Mammary epithelial cell (primary cell): ENCODE data around the gene DCTN2.
A peak's percentile ranks its signal among the peaks of the same experiment; 100 is the strongest.

Source experiments
- CTCF ChIP-seq, 2 donors: IDR thresholded peaks in 1 of 2; conservative IDR thresholded peaks in 1 of 2; 2 replicates each; pipeline ENCODE4 v1.5.1; 2011 to 2012; ENCODE audit warnings: inconsistent platforms in 2 of 2, low read length in 2 of 2, mild to moderate bottlenecking in 2 of 2, control low read depth in 1 of 2, low read depth in 1 of 2; ENCODE audit not compliant: insufficient read depth in 1 of 2; ENCODE audit errors: extremely low read depth in 1 of 2
- EZH2 ChIP-seq: IDR thresholded peaks from 2 replicates; pipeline ENCODE4 v1.6.1; 2012; ENCODE audit warnings: low read length, inconsistent platforms, borderline replicate concordance

- peak in 1 of 2 donors; percentile 42 for TF ChIP-seq CTCF (conservative IDR thresholded peaks at IDR 0.05 in 1 of 2, IDR thresholded peaks at IDR 0.05 in 1 of 2; ENCODE audit: extremely low read depth in 1 of 2, insufficient read depth in 1 of 2, low read depth in 1 of 2, low read length in 2 of 2)
- no peak for TF ChIP-seq EZH2
Observed at GRCh38 chr12:57546438-57547287, at the start of gene DCTN2.
